ENCODE measurements around the gene ADAMTS19.

DNA sequence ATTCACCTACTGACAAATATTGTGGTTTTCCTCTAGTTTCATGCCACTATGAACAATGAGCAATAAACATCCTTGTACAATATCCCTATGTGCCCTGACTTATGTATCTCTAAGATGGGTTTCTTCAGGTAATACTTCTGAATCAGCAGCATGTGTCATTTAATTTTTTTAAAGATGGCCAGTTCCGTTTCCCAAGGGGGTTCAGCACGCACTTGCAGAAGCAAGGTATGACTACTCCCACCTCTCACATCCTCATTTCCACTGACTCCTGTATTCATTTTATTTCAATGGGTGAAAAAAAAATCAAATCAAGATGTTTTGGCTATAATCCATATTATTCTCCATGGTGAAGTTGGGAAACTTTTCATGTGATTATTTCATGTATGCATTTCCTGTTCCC lies 14.7 kb upstream of the ADAMTS19 start:
- TF ChIP-seq POLR2AphosphoS5 (IDR thresholded peaks at IDR 0.05; ENCODE audit: low read depth, low read length) (no peak), POLR2A (IDR thresholded peaks at IDR 0.05; ENCODE audit: low read depth, low read length) (no peak)

Data from GM12892 (cell line).